Breast epithelium (tissue), 4 donors: ENCODE results near the gene PTOV1. TPM values are rescaled to one million over a fixed set of nuclear protein-coding genes. Genes with fewer than 3 reads are reported as not detected.

Experiments used
- DNase-seq, 2 donors: peaks; one replicate each; pipeline ENCODE4 v3.0.0-alpha.2; 2019; ENCODE audit warnings: low spot score in 2 of 2
- H3K27ac ChIP-seq, 2 donors: fragments of 200-600 bp; sonication (generic) in 1 of 2; one replicate each; pipeline ENCODE4 v1.5.1; 2016 to 2019; ENCODE audit warnings: mild to moderate bottlenecking in 1 of 2
- H3K27me3 ChIP-seq, 2 donors: fragments of 200-600 bp; sonication (generic) in 1 of 2; one replicate each; pipeline versions ENCODE4 v1.5.1 to v1.6.0; 2017 to 2019; ENCODE audit warnings: control low read depth in 1 of 2, mild to moderate bottlenecking in 1 of 2
- H3K36me3 ChIP-seq: fragments of 200-600 bp; one replicate; pipeline ENCODE4 v1.5.1; 2019
- H3K4me1 ChIP-seq, 2 donors: fragments of 200-600 bp; sonication (generic); one replicate each; pipeline ENCODE4 v1.5.1; 2016 to 2019; ENCODE audit warnings: control low read depth in 1 of 2
- H3K4me3 ChIP-seq, 3 donors: fragments of 200-600 bp; sonication (generic); 1 replicate in 2 of 3; 2 replicates in 1 of 3; pipeline ENCODE4 v1.5.1; 2016 to 2019; ENCODE audit warnings: mild to moderate bottlenecking in 3 of 3, moderate library complexity in 2 of 3
- H3K9me3 ChIP-seq, 2 donors: fragments of 200-600 bp; sonication (generic) in 1 of 2; one replicate each; pipeline ENCODE4 v1.5.1; 2016 to 2019; ENCODE audit warnings: control low read depth in 1 of 2
- CTCF ChIP-seq, 3 donors: fragments of 450-650 bp; IDR thresholded peaks; one replicate each; pipeline ENCODE4 v1.5.1; 2016 to 2017; ENCODE audit warnings: antibody characterized with exemption in 3 of 3, mild to moderate bottlenecking in 3 of 3, moderate library complexity in 3 of 3
- POLR2A ChIP-seq: fragments of 450-650 bp; IDR thresholded peaks from one replicate; pipeline ENCODE4 v1.6.1; 2016; ENCODE audit warnings: antibody characterized with exemption, mild to moderate bottlenecking, moderate library complexity
- POLR2AphosphoS5 ChIP-seq, 3 donors: sonication (generic); formaldehyde crosslinking; IDR thresholded peaks; one replicate each; pipeline ENCODE4 v1.6.1; 2017; ENCODE audit warnings: antibody characterized with exemption in 3 of 3
- intact Hi-C: fragments of 100-400 bp; cut with DNase I; formaldehyde crosslinking; loops from one replicate; pipeline ENCODE4 v1.15.1; 2023; ENCODE audit warnings: low total_unique reads
- total RNA-seq, 3 donors: library from RNA; depleted of rRNA; stranded (reverse); fragments of >200 nt; gene quantifications; one replicate each; pipeline ENCODE4 v1.1.0, GENCODE V29; 2016

PTOV1 gene
- total RNA-seq, 3 donors from 2014 or later, result 45.1 to 95.0 (median 90.3) TPM

GRCh38 chr19:49840736-49841249 lies 10.2 kb upstream of the PTOV1 start:
- no peaks in the 10 kb centered on the region for H3K9me3 ChIP-seq
- no peak overlapping the region for H3K27ac ChIP-seq
- H3K4me1 ChIP-seq, result no peaks in the 10 kb centered on the region
- no peak overlapping the region for H3K4me3 ChIP-seq
- intact Hi-C loops, result no loop called here
- DNase-seq, result no peak
- no peaks in the 10 kb centered on the region for H3K36me3 ChIP-seq
- no peaks in the 10 kb centered on the region for H3K27me3 ChIP-seq
- TF ChIP-seq CTCF (IDR thresholded peaks at IDR 0.05), result no peak
- no peak for TF ChIP-seq POLR2AphosphoS5 (IDR thresholded peaks at IDR 0.05)
- no peak for TF ChIP-seq POLR2A

- Histone ChIP-seq H3K4me3 (no peak overlapping the region), H3K27ac (no peak overlapping the region), H3K4me1 (no peaks in the 10 kb centered on the region), H3K36me3 (no peaks in the 10 kb centered on the region), H3K9me3 (no peaks in the 10 kb centered on the region), H3K27me3 (no peaks in the 10 kb centered on the region)
- no peak for DNase-seq
- TF ChIP-seq POLR2AphosphoS5 (IDR thresholded peaks at IDR 0.05) (no peak), CTCF (IDR thresholded peaks at IDR 0.05) (no peak), POLR2A (no peak)
- intact Hi-C loops, result no loop called here
Observed at GRCh38 chr19:49843265-49843664, 7.7 kb upstream of the PTOV1 start.

- intact Hi-C loops, result no loop called here
Observed at GRCh38 chr19:49844138-49845095, 6.5 kb upstream of the PTOV1 start.

GRCh38 chr19:49845414-49845813 lies 5.5 kb upstream of the PTOV1 start:
- Histone ChIP-seq H3K27ac (no peak overlapping the region), H3K9me3 (no peaks in the 10 kb centered on the region), H3K36me3 (no peaks in the 10 kb centered on the region), H3K27me3 (no peaks in the 10 kb centered on the region), H3K4me1 (no peaks in the 10 kb centered on the region), H3K4me3 (no peak overlapping the region)
- intact Hi-C loops, result no loop called here
- no peak for TF ChIP-seq CTCF (IDR thresholded peaks at IDR 0.05)
- no peak for TF ChIP-seq POLR2A
- no peak for TF ChIP-seq POLR2AphosphoS5 (IDR thresholded peaks at IDR 0.05)
- no peak for DNase-seq

More at GRCh38 chr19:49844138-49845095, 6.5 kb upstream of the PTOV1 start:
- Histone ChIP-seq H3K27me3 (no peaks in the 10 kb centered on the region), H3K9me3 (no peaks in the 10 kb centered on the region), H3K36me3 (no peaks in the 10 kb centered on the region), H3K4me3 (no peak overlapping the region), H3K4me1 (no peaks in the 10 kb centered on the region), H3K27ac (no peak overlapping the region)
- TF ChIP-seq POLR2A (no peak), POLR2AphosphoS5 (IDR thresholded peaks at IDR 0.05) (no peak), CTCF (IDR thresholded peaks at IDR 0.05) (no peak)
- DNase-seq, result no peak

- Histone ChIP-seq H3K27ac (no peak overlapping the region), H3K9me3 (no peaks in the 10 kb centered on the region), H3K4me3 (no peak overlapping the region), H3K27me3 (no peaks in the 10 kb centered on the region), H3K36me3 (no peaks in the 10 kb centered on the region), H3K4me1 (no peaks in the 10 kb centered on the region)
- intact Hi-C loops, result no loop called here
- no peak for TF ChIP-seq POLR2AphosphoS5 (IDR thresholded peaks at IDR 0.05)
- no peak for TF ChIP-seq POLR2A
- no peak for TF ChIP-seq CTCF (IDR thresholded peaks at IDR 0.05)
- DNase-seq, result no peak
Observed at GRCh38 chr19:49846408-49846807, 4.6 kb upstream of the PTOV1 start.
